Lower lobe of right lung (tissue), 2 donors: ENCODE results near the gene KRT74. TPM values are rescaled to one million over a fixed set of nuclear protein-coding genes. Genes with fewer than 3 reads are reported as not detected.

Experiments used
- ATAC-seq, 2 donors: fragments of 200-7000 bp; cut with Tn5 transposase; one replicate each; pipeline ENCODE4 v1.9.1; 2020 to 2022; ENCODE audit warnings: mild to moderate bottlenecking in 2 of 2, moderate library complexity in 2 of 2
- DNase-seq: peaks from one replicate; pipeline ENCODE4 v3.0.0-alpha.2; 2020
- H3K27ac ChIP-seq: fragments of 200-600 bp; one replicate; pipeline ENCODE4 v1.8.0; 2022
- H3K27me3 ChIP-seq: fragments of 200-600 bp; one replicate; pipeline ENCODE4 v1.8.0; 2022; ENCODE audit warnings: low read depth
- H3K36me3 ChIP-seq: fragments of 200-600 bp; one replicate; pipeline ENCODE4 v1.8.0; 2022; ENCODE audit warnings: mild to moderate bottlenecking
- H3K4me1 ChIP-seq: fragments of 200-600 bp; one replicate; pipeline ENCODE4 v1.8.0; 2022
- H3K4me3 ChIP-seq: fragments of 200-600 bp; one replicate; pipeline ENCODE4 v1.8.0; 2022; ENCODE audit warnings: mild to moderate bottlenecking
- H3K9me3 ChIP-seq: fragments of 200-600 bp; one replicate; pipeline ENCODE4 v1.8.0; 2022
- intact Hi-C: fragments of 100-400 bp; cut with DNase I; formaldehyde crosslinking; loops from one replicate; pipeline ENCODE4 v1.11.0; 2022
- long read RNA-seq: library from polyadenylated mRNA; unstranded; transcript quantifications from one replicate; pipeline ENCODE4 v2.0.0, GENCODE V29; 2021
- total RNA-seq: library from RNA; stranded (reverse); fragmentation: NEBNext Ultra II Directional; extraction: Animal tissue kit (Norgen Biotek cat#: 25700); gene quantifications from one replicate; pipeline ENCODE4 v1.2.1, GENCODE V29; 2021
- TF ChIP-seq, protein P1 (sequence below): fragments of 200-600 bp; IDR thresholded peaks from one replicate; pipeline ENCODE4 v1.8.0; 2022; ENCODE audit warnings: antibody characterized with exemption, mild to moderate bottlenecking
- donor health status: DM: no; HTN: yes; CAD: no; lungs with severe emphysema.

KRT74 gene
- total RNA-seq: not detected
- long read RNA-seq: 0 reads

DNA sequence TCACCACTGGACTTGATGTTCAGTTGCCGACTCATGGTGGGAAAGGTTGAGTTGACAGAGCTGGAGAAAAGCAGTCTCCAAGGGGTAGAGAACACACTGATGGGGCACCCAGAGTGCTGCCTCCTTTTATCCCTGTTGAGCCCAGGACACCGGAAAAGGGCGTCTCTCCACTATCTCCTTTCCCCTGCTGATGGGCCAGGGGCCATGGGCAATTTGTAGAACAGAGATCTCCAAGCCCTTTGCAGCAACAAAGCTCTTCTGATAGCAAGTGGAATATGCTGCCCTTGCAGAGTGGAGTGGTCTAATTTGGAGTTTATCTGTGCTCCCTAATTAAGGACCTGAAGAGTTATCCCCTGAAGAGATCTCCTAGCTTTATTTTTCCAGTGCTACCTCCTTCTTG lies at the start of gene KRT74:
Gene KRT74 (minus strand): TSS at position 101 of the 400 bp plus-strand sequence. CDS start 66 bp downstream, at position 35.
- Histone ChIP-seq H3K27me3 (peaks cover 31% of the 10 kb centered on the region), H3K4me3 (no peak within 1 kb of the TSS)
- DNase-seq: no peak

DNA sequence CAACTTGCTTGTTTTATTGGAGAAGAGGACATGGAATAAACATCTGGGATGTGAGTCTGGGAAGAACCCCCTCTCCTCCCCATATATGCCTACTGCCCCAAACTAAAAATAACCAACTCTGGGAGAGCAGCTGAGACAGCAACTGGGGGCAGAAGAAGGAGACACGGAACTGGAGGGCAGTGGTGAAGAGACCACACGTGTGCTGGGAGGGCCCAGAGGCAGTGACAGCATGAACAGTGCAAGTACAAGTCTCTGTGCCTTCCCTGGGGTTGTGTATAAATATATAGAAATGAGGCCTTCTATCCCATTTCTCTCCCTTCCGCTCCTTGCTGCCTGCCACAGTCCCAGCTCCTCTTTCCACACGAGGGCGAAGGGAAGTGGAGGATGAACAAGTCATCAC lies 48.7 kb upstream of the KRT74 start:
- DNase-seq (no peak), ATAC-seq (no peak)
- TF ChIP-seq, protein P1, sequence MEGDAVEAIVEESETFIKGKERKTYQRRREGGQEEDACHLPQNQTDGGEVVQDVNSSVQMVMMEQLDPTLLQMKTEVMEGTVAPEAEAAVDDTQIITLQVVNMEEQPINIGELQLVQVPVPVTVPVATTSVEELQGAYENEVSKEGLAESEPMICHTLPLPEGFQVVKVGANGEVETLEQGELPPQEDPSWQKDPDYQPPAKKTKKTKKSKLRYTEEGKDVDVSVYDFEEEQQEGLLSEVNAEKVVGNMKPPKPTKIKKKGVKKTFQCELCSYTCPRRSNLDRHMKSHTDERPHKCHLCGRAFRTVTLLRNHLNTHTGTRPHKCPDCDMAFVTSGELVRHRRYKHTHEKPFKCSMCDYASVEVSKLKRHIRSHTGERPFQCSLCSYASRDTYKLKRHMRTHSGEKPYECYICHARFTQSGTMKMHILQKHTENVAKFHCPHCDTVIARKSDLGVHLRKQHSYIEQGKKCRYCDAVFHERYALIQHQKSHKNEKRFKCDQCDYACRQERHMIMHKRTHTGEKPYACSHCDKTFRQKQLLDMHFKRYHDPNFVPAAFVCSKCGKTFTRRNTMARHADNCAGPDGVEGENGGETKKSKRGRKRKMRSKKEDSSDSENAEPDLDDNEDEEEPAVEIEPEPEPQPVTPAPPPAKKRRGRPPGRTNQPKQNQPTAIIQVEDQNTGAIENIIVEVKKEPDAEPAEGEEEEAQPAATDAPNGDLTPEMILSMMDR: no peak
- intact Hi-C loops: no loop called here
- Histone ChIP-seq H3K27ac (no peak overlapping the region), H3K27me3 (no peaks in the 10 kb centered on the region), H3K4me3 (no peak overlapping the region), H3K36me3 (no peaks in the 10 kb centered on the region), H3K4me1 (no peaks in the 10 kb centered on the region), H3K9me3 (no peaks in the 10 kb centered on the region)

More for the DNA sequence above, at the start of gene KRT74:
- intact Hi-C loops: no loop called here
- H3K9me3 ChIP-seq: no peaks in the 10 kb centered on the region
- no peaks in the 10 kb centered on the region for H3K36me3 ChIP-seq
- no peaks in the 10 kb centered on the region for H3K4me1 ChIP-seq
- H3K27ac ChIP-seq: no peak within 1 kb of the TSS
- TF ChIP-seq, protein P1: no peak
- no peak for ATAC-seq

DNA sequence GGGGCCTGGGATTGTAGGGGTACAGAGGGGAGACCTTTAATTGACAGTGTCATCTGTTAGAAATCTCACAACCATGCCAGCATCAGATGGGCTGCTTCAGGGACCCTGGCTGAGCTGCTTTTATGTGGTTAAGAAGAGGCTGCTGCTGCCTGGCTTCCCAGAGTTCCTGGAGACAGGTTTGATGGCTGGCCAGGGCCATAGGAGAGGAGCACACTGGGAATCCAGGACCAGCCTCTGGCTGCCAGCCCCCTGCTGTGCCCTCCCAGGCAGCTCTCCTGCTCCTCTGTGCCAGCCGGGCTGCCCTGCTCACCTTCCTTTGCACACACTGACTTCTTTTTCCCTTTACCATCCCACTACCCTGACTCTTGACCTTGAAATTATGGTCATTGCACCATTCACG lies 45.2 kb upstream of the KRT74 start:
- ATAC-seq (no peak), DNase-seq (no peak)
- Histone ChIP-seq H3K27ac (no peak overlapping the region), H3K36me3 (no peaks in the 10 kb centered on the region), H3K4me1 (no peaks in the 10 kb centered on the region), H3K9me3 (no peaks in the 10 kb centered on the region), H3K4me3 (no peak overlapping the region), H3K27me3 (peaks cover 6% of the 10 kb centered on the region)
- TF ChIP-seq, protein P1: no peak
- intact Hi-C loops: no loop called here

DNA sequence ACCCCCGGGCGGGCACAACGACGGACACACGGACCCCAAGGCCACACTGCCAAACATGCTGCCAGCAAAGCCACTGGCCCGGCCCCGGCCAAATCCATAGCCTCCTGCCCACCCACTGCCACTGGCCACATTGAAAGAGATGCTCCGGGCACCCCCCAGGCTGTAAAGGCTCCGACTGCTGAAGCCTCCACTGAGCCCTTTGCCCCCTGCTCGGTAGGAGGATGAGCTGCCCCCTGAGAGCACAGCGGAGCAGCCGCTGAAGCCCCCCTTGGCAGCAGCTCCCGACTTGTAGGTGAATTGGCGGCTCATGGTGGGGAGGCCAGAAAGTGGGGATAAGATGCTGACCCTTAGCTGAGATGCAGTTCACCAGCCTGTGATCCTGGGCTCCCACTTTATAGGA lies 44.6 kb upstream of the KRT74 start, which contains the start of gene KRT73:
Gene KRT73 (minus strand): TSS at position 344 of the 400 bp plus-strand sequence. CDS start 35 bp downstream, at position 309.
- ATAC-seq: no peak
- intact Hi-C loops: no loop called here

DNA sequence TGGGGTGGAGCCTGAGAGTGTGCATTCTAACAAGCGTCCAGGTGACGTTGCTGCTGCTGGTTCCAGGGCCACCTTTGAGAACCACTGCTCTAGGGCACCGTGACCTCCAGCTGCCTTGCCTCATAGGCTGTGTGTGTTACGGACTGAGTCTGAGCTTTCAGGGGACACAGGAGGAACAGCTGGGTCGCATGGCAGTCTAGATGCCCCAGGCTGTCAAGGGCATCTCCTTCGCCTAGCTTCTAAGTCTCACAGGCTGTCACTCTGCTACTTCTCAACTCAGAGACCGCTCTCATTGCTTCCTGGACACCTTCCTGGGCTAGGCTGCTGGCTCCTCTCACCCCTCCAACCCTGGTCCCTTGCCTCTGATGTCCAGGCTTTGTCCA lies 43.8 kb upstream of the KRT74 start:
- Histone ChIP-seq H3K27me3 (peaks cover 12% of the 10 kb centered on the region), H3K4me1 (no peaks in the 10 kb centered on the region), H3K9me3 (no peaks in the 10 kb centered on the region), H3K27ac (no peak overlapping the region), H3K4me3 (no peak overlapping the region), H3K36me3 (no peaks in the 10 kb centered on the region)
- intact Hi-C loops: no loop called here
- TF ChIP-seq, protein P1: no peak
- DNase-seq (no peak), ATAC-seq (no peak)

More for the DNA sequence above, 44.6 kb upstream of the KRT74 start, which contains the start of gene KRT73:
- peaks cover 12% of the 10 kb centered on the region for H3K27me3 ChIP-seq
- no peak within 1 kb of the TSS for H3K4me3 ChIP-seq
- TF ChIP-seq, protein P1: no peak
- no peaks in the 10 kb centered on the region for H3K4me1 ChIP-seq
- no peak for DNase-seq
- no peak within 1 kb of the TSS for H3K27ac ChIP-seq
- H3K36me3 ChIP-seq: no peaks in the 10 kb centered on the region
- H3K9me3 ChIP-seq: no peaks in the 10 kb centered on the region
